HG03520 (cell line): ENCODE measurements around the gene GP5.

Experiments
- ATAC-seq: cut with Tn5 transposase; IDR thresholded peaks from one replicate; pipeline ENCODE4 v1.9.1; 2021; ENCODE audit warnings: mild to moderate bottlenecking, moderate library complexity; ENCODE audit not compliant: unreplicated experiment

Gene GP5

GRCh38 chr3:194397757-194398312 is 1.2 kb downstream of the GP5 start:
- no peak for ATAC-seq

DNA sequence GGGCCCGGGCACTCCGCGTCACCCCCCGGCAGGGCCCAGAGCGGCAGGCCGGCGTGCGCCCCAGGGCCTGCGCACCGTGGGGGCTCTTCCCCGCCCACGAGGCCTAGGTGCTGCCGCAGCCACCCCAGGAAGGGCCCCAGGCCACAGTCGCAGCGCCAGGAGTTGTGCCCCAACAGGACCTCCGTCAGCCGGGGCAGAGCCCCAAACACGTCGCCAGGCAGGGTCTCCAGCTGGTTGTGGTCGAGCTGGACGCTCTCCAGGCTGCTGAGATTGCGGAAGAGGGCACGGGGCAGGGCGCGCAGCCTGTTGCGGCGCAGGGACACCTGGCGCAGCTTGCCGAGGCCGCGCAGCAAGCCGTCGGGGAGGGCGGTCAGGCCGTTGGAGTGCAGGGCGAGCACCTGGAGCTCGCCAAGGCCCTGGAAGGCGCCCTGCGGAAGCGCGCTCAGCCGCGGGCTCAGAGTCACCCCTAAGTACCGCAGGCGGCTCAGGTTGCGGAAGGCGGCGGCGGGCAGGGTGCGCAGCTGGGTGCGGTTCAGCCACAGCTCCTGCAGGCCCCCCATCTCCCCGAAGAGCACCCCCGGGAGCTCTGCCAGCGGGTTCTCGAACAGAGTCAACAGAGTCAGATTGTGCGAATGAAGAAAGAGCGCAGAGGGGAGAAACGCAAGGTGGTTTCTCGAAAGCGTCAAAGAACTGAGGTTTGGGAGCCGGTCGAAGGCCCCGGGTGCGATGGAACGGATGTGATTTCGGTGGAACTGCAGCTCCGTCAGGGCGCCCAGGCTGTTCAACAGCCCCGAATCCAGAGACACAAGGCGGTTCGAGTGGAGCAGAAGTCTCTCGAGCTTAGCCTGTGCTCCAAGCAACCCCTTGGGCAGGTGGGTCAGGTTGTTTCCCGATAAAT is 2.0 kb downstream of the GP5 start:
- no peak for ATAC-seq

DNA sequence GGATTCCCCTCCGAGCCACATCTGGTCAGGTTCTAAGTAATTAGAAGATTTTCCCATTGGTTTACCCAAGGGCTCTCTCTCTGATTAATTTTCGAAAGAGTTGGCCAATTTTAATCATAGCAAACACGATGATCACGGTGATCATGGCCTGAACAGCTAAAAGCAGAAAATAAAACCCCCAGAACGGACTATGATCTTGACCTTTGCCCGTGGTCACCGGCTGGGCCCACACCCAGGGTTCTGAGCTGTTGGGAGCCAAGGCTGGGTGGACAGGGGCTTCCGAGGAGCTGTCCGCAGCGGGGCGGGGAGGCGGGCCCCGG is 2.6 kb downstream of the GP5 start:
- no peak for ATAC-seq

- no peak for ATAC-seq
These were observed 3.1 kb downstream of the GP5 start for GRCh38 chr3:194395778-194396538.

DNA sequence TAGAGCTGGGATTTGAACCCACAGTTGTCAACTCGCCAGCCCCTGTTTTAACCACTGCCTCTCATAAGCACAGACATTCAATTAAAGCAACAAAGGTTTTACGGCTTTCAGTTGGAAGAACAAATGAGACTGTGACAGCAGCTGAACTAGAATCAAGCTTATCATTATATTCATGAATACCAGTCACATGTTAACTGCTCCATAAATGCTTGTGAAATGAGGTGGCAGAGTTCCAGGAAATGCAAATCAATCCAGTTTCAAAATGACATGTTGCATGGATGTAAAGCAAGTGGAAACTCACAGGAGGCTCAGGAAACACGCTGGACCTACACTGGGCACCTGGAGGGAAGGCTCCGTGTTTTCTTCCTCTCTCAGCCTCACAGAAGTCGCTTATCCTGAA is 3.9 kb downstream of the GP5 start:
- ATAC-seq, result no peak

DNA sequence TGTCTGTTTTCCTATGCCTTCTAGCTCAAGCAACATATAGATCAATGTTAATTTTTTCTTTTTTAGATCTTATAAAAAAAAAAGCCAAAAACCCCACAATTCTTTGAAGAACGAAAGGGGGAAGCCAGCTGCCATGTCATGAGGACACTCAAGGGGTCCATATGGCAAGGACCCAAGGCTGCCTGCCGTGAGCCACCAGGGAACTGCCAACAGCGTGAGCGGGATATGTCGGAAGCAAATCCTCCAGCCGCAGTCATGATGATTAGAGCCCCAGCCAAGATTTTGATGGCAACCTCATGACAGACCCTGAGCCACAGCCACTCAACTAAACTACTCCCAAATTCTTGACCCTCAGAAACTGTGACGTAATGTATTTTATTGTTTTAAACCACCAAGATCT is 6.5 kb downstream of the GP5 start:
- no peak for ATAC-seq

GRCh38 chr3:194390835-194391234 is 8.2 kb downstream of the GP5 start:
- ATAC-seq, result no peak

GRCh38 chr3:194389269-194389668 is 9.8 kb downstream of the GP5 start:
- ATAC-seq, result no peak

DNA sequence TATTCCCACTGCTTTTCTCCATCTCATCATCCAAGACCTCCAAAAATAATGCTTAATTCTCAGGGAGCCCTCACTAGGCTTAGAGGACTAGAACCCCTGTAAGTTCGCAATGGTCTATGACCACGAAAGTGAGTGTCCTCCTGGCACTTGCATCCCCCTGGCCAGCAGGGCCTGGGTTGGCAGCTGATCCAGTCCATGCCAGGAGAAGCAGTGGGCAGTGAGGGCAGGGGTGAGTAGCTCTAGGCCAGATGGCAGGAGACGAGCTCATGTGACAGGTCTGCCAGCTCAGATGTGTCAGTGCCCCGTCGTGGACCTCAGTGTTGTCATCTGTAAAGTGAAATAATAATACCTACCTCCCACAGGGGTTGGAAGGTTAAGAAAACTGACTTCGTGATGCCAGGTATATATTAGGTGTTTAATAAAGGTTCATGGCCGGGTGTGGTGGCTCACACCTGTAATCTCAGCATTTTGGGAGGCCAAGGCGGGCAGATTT is 11.1 kb downstream of the GP5 start:
- no peak for ATAC-seq

GRCh38 chr3:194387276-194387675 is 11.8 kb downstream of the GP5 start:
- no peak for ATAC-seq

DNA sequence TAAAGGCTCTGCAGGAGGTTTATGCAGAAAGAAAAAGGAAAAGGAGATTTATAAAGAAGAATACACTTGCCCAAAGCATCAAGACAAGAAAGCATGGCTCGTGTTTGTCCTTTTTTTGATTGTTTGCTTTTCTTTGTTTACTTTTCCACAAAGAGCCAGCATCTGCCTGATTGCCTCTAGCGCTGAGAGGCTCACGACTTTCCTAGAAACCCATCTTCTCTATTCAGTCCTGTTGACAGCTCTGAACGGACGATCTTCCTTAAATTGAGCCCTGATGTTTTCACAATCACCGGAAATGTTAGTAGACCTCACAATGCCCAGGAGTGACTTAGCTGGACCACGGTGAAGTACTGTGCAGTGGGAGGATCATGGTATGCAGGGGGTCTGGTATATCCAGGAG is 12.4 kb downstream of the GP5 start:
- ATAC-seq, result no peak

- no peak for ATAC-seq
These were observed 13.0 kb downstream of the GP5 start for GRCh38 chr3:194386066-194386465.

GRCh38 chr3:194384569-194385001 is 14.5 kb downstream of the GP5 start:
- no peak for ATAC-seq

DNA sequence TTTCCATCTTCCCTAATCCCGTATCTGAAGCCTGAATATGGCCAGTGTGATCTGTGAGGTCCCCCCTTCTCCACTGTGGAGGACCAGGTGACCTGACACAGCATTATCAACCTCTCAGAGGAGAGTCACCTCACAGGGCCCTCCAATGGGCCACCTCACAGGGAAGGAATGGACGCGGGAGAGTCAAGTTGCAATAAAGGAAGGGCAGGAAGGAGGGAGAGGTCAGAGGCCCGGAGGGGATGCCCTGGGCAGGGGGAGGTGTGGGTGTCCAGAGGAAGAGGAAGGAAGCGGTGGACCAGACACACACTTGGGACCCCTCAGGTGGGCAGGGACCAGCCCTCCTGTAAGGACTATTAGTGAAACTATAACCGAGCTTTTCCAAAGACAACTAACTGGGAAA is 14.9 kb downstream of the GP5 start:
- ATAC-seq, result no peak

GRCh38 chr3:194383276-194383940 is 15.7 kb downstream of the GP5 start:
- ATAC-seq, result no peak

- no peak for ATAC-seq
These were observed 16.2 kb downstream of the GP5 start for GRCh38 chr3:194382892-194383223.

DNA sequence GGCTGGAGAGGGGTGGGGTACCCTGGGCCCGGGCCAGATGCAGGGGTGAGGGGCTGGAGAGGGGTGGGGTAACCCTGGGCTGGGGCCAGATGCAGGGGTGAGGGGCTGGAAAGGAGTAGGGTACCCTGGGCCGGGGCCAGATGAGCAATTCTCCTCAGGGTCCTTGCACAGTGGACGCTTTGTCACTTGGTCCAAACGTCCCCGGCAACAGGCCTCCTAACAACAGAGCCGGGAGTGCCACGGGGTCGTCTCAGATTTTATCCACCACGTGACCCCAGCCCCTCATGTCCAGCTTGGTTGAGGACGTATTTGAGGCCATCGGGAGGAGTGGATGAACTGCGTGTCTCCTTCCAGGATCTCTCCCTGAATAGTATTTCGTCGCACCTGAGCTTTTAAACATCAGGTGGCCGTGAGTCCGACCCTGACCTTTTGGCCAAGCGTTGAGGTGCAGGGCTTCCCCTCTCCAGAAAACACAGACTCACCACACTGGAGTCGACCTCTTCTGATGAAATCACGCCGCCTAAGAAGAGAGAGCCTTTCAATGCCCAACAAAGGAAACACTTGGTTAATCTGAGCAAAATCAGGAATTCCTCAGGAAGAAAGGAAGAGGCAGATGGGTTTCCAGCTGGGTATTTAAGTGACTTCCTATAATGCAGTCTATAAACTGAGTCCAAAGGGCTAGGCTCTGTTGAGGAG is 16.7 kb downstream of the GP5 start:
- no peak for ATAC-seq

DNA sequence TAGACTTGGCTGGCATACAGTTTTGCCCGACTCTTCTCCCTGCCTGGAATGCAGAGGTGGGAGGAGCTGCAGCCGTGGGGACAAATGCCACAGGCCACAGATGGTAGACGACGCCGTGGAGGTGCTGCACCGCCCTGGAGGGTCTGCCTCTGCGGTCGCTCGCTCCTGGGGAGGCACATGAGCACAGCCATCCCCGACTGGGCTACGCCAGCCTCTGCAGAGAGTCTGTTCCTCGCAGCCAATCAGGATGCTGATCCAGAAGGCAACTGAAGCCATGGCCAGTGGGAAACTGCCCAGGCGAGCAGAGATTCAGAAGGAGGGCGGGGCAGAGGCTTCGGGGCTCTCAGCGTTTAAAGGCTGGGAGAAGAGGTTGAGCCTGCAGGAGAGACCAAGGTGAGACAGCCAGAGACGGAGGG is 17.6 kb downstream of the GP5 start:
- no peak for ATAC-seq

GRCh38 chr3:194380326-194380725 is 18.7 kb downstream of the GP5 start:
- ATAC-seq, result no peak

DNA sequence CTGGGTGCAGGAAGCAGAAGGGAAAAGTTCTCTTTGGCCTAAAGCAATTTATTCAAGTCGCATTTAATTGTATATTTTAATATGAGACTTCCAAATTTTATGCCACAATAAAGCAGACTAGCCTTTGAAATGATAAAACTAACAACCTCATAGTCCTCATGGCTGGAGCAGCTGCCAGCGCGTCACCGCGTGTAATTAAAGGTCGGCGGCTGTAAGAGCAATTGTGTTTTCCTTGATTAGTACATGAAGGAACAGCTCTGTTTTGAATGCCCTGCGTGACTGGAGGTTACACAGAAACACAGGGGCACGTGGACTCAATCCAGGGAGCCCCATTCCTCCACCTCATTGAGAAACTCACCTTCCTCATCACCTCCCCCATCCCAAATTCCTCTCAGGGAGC is 19.4 kb downstream of the GP5 start:
- ATAC-seq, result no peak

DNA sequence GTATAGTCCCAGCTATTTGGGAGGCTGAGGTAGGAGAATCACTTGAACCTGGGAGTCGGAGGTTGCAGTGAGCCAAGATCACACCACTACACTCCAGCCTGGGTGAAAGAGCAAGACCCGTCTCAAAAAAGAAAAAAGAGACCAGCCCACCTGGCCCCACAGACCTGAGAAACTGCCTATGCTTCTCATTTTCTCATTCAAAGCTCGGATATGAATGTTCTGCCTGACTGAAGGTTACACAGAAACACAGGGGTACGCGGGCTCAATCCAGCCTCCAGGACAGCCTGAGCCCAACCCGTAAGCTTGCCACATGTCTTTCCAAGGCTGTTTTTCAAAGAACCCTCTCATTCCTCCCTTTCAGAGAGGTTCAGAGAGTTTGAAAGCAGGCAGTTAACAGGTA is 19.8 kb downstream of the GP5 start:
- no peak for ATAC-seq
